GM18907 (cell line): ENCODE measurements around the gene SYS1.

ENCODE experiments used
- ATAC-seq: cut with Tn5 transposase; IDR thresholded peaks from one replicate; pipeline ENCODE4 v1.9.1; 2021; ENCODE audit warnings: mild to moderate bottlenecking, moderate library complexity; ENCODE audit not compliant: unreplicated experiment

The SYS1 gene

DNA sequence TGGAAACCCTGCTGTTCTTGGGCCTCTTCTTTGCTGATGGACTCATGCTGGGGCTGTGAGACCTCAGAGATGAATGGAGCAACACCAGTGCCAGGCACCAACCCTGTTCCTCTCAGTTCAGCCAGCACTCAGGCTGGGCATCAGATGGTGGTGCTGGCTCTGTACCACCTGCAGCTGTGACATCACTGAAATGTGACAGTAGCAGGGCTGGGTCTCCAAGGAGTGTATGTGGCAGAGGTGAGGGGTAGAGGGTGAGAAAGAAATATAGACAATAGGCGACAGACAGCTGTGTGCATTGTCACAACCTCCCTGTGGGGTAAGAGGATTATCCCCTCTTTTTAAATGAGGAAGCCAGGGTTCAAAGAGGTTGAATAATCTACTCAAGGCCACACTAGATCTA lies 15.2 kb downstream of the SYS1 start, which contains the start of gene TP53TG5:
TSS of gene TP53TG5 (minus strand) at position 135 of the 400 bp plus-strand sequence. CDS start at position 46, 89 bp downstream.
- no peak for ATAC-seq

DNA sequence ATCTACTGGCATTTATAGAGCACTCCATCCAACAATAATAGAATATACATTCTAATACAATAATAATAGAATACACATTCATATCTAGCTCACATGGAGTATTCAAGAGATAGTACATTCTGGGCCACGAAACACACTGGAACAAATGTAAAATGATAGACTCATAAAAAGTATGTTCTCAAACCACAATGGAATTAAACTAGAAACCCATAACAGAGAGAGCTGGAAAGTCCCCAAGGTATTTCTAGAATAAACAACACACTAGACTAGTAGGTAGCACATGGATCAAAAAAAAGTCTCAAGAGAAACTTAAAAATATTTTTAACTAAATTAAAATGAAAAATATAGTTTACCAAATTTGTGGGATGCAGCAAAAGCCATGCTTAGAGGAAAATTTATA lies 24.3 kb downstream of the SYS1 start:
- no peak for ATAC-seq

GRCh38 chr20:45390931-45391330 lies 28.0 kb downstream of the SYS1 start:
- no peak for ATAC-seq

DNA sequence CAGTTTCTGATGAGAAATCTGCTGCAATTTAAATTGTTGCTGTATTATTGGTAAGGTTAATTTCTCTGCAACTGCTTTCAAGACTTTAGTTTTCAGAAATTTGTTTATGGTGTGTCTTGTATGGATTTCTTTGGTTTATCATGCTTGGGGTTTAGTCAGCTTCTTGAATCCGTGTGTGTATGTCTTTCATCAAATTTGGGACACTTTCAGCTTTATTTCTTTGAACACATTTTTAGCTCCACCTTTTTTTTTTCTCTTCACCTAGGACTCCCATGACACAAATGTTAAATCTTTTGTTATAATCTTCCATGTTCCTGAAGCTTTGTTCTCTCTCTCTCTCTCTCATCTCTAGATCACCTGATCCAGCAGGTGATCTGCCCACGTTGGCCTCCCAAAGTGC lies 28.6 kb downstream of the SYS1 start:
- ATAC-seq = no peak

DNA sequence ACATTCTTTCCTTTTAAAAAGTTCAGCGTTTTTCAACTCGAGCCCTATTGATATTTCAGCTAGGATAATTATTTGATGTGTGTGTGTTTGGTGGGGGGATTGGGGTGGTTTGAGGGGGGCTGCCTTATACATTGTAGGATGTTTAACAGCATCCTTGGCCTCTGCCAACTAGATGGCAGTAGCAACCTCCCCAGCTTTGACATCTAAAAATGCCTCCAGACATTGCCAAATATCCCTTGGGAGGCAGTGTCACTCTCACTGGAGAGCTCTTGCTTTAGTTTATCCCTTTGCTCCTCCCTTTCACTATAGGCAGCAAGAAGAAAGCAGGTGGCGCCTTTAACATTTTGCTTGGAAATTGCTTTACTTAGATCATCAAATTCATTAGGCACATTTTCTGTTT lies 29.8 kb downstream of the SYS1 start:
- ATAC-seq = no peak

GRCh38 chr20:45394221-45395113 lies 31.5 kb downstream of the SYS1 start:
- ATAC-seq = no peak

GRCh38 chr20:45395114-45395415 lies 32.1 kb downstream of the SYS1 start:
- no peak for ATAC-seq

- no peak for ATAC-seq
Observed at GRCh38 chr20:45399018-45399417, 36.1 kb downstream of the SYS1 start.

- ATAC-seq = no peak
Observed at GRCh38 chr20:45400346-45401031, 37.5 kb downstream of the SYS1 start.

DNA sequence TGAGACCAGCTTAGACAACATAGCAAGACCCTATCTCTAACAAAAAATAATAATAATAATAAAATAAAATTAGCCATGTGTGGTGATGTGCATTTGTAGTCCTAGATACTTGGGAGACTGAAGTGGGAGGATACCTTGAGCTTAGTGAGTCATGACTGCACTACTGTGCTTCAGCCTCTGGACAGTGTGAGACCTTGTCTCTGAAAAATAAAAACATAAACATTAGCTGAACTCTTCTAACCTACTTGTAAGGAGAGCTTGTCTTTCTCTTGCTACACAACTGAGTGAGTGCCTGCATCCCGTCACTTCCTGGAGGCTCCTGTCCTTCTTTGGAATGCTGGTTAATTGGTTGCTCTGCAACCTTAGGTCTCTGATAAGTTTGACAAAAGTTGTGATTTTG lies 40.0 kb downstream of the SYS1 start:
- no peak for ATAC-seq

DNA sequence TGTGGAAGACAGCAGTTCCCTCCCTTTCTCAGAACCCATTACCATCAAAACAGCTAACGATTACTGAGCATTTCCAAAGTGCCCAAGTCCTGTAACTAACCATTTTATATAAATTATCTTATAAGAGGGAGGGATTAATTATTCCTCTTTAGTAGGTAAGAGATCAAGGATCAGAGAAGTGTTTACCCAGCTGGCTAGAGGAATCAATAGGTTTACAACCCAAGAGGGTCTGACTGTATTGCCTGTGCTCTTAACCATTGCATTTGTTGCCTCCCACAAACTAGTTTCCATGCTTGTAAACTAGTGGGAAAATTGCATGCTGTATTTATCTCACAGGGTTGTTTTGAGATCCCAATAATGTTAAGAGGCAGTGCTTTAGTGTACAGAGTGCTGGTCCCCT lies 41.5 kb downstream of the SYS1 start:
- no peak for ATAC-seq

GRCh38 chr20:45405571-45406259 lies 42.8 kb downstream of the SYS1 start:
- ATAC-seq = no peak

DNA sequence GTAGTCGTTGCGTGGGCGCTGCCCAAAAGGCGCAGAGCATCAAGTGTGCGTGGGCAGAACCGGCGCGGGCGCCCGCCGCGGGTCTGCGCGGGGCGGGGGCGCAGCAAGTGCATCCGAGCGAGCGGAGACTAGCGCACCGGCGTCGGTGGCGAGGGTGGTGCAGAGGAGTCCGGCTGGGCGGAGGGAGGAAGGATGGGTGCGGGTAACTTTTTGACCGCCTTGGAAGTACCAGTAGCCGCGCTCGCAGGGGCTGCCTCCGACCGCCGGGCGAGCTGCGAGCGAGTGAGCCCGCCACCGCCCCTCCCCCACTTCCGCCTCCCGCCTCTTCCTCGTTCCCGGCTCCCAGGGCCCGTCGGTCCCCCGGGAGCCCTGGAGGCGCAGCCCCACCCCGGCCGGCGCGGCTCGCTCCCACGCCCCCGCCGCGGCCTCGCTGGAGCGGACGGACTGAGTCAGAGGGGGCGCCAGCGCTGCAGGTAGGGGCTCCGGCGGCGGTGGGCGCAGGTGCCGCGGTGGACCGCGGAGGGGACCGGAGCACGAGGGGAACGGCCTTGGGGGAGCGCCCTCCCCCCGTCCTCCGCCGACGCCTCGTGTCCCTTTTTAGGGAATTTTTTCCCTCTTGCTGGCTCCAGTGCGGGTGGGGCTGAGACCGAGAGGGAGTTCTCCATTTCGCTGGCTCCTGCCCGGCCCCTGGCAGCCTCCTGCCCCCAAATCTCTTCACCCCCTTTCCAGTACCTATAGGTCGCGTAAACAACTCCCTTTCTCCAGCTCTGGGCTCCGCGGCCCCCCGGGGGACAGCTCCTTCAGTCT lies 43.5 kb downstream of the SYS1 start:
- ATAC-seq = no peak

DNA sequence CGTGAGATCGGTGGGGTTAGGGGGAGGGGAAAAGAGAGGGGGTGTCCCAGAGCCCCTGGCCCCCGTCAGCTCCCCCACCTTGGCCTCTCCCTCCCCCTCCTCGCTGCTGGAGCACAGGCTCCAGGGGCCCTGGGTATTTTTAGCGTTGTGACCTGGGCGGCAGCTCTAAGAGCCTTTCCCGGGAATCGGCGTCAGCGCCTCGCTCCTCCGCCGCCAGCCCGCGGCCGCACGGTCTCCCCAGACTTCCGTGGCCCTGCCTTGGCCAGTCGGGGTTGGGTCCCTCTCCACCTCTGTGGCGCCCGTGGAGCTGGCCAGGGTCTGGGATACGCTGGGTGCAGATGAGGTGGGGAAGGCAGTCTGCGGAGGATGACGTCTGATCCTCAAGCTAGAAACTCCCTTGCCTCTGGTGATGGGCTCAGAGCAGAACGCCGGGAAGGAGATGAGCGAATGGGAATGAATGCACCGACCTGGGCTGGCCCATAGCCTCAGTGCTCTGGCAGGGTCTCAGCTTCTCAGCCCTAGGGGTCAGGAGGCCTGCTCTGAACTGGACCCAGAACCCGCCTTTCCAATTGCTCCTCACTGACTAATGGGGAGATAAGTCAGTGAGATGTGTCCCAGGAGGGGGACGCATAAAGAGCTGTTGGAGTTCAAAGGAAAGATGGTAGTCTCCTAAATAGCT lies 44.2 kb downstream of the SYS1 start:
- ATAC-seq = no peak

GRCh38 chr20:45407783-45408645 lies 45.1 kb downstream of the SYS1 start, which contains the start of gene DBNDD2:
Gene DBNDD2, plus strand, starts transcription at chr20:45408289. Its CDS starts 179 bp downstream, at chr20:45408468.
- ATAC-seq = no peak

DNA sequence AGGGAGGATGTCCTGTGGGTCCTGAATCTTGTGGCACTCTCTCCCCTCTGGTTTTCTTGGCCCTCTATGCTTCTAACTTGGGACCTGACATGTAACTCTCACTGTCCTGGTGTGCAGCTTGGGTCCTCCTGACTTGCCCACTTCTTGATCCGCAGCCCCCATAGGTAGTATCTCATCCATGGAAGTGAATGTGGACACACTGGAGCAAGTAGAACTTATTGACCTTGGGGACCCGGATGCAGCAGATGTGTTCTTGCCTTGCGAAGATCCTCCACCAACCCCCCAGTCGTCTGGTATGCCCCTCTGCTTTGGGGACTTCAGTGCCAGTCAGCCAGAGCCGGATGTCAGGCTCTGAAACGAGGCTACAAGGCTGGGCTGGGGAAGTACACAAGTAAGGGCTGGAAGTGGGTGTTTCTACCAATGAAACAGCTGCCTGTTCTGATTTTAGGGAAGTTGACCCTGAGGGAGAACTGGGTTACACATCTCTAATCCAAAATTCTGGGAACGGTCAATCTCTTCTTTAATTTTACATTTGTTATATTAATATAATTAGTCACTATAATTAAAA lies 45.8 kb downstream of the SYS1 start:
- ATAC-seq = no peak

- ATAC-seq = no peak
Observed at GRCh38 chr20:45409521-45410272, 46.7 kb downstream of the SYS1 start.

GRCh38 chr20:45410887-45411286 lies 47.9 kb downstream of the SYS1 start:
- no peak for ATAC-seq
